Peyer's patch (tissue), 4 donors: ENCODE data around the gene TRPM3.

Experiments used
- CTCF ChIP-seq, 6 experiments: fragments of 450-650 bp in 4 of 6; fragments of 200-600 bp in 2 of 6; sonication (generic) in 1 of 6; IDR thresholded peaks; one replicate each; pipeline ENCODE4 v1.5.1; 2017 to 2019; ENCODE audit warnings: antibody characterized with exemption in 6 of 6, mild to moderate bottlenecking in 3 of 6, moderate library complexity in 1 of 6
- POLR2A ChIP-seq, 2 donors: fragments of 450-650 bp; IDR thresholded peaks; one replicate each; pipeline ENCODE4 v1.5.1; 2017; ENCODE audit warnings: antibody characterized with exemption in 2 of 2, mild to moderate bottlenecking in 2 of 2, moderate library complexity in 2 of 2

- no peak for TF ChIP-seq CTCF (IDR thresholded peaks at IDR 0.05)
- TF ChIP-seq POLR2A (IDR thresholded peaks at IDR 0.05): no peak
Measured at GRCh38 chr9:71122421-71122820, 1.0 kb upstream of the TRPM3 start.
